GM12892 (cell line): ENCODE data around the gene BMP6.

Experiments used
- POLR2A ChIP-seq: IDR thresholded peaks from 2 replicates; pipeline ENCODE4 v1.6.1; 2011; ENCODE audit warnings: low read depth, low read length, control low read depth
- POLR2AphosphoS5 ChIP-seq: IDR thresholded peaks from 2 replicates; pipeline ENCODE4 v1.6.1; 2011; ENCODE audit warnings: low read depth, low read length, control low read depth
- TAF1 ChIP-seq: IDR thresholded peaks from 2 replicates; pipeline ENCODE4 v1.6.1; 2011; ENCODE audit warnings: low read depth, mild to moderate bottlenecking, control low read depth, low read length, borderline replicate concordance

DNA sequence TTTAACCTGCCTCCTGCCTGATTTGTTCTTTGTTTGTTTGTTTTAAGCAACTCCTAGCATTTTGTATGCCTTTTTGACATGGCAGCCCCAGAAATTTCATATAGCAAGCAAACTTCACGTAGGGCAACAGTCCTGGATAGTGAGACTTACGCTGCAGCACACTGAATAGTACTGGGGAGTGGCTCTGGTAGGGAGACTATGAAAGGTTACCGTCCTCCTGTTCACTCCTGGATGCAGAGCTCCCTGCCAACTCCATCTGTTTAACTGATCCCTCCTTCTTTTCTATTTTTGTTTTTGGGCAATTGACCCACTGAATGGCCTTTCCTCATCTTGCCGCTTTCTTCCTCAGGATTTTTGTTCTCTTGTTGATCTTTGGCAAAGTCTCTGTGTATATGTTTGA is 44.5 kb upstream of the BMP6 start:
- TF ChIP-seq POLR2AphosphoS5, result no peak
- TF ChIP-seq POLR2A, result no peak
- no peak for TF ChIP-seq TAF1
